HCEC 1CT (cell line): ENCODE data around the gene LRRC4.

Experiments used
- DNase-seq: peaks from one replicate; pipeline ENCODE4 v3.0.0-alpha.2; 2017

The LRRC4 gene

GRCh38 chr7:128027485-128027980, 3.7 kb downstream of the LRRC4 start:
- no peak for DNase-seq

GRCh38 chr7:128026551-128026950, 4.7 kb downstream of the LRRC4 start:
- DNase-seq = no peak

DNA sequence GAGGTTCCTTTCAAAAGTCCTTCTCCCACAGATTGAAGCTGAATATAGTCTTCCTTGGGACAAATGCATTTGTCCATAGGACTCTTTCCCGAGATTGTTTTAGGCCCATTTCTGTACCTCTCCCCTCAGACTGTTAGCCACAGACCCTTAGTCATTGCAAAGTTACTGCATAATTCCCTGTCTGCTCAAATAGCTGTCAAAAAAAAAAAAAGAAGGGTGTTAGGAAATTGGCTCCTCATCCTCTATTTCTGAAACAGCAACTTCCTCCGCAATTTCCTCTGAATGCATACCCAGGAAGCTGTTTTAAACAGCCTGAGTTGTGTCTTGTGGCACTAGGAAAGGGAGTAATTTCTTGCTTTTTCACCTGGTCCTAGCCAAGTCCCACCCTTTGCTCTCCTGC, 5.4 kb downstream of the LRRC4 start:
- DNase-seq = no peak

DNA sequence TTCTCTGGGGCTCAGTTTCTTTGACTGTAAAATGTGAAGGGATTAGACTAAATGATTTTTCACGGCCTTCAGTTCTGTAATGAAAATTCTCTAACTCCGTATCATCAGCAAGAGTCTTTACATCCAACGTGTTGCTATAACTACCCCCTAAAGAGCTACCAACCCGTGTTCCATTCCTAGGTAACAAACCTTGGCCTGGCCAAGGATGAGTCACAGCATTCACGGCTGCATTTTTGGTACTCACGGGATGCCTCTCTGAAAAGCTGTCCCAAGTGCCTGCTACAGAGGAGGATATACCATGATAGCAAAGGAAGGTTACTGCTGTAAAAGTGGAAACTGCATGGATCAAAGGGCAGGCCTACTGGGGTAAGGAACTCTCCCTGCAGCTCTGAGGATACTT, 5.9 kb downstream of the LRRC4 start:
- peak; percentile 26 for DNase-seq

- no peak for DNase-seq
These were observed 7.1 kb downstream of the LRRC4 start for GRCh38 chr7:128024151-128024550.

GRCh38 chr7:128022631-128023532, 8.4 kb downstream of the LRRC4 start:
- DNase-seq = peak; percentile 78

GRCh38 chr7:128021366-128021765, 9.9 kb downstream of the LRRC4 start:
- DNase-seq = peak; percentile 21

GRCh38 chr7:128020159-128020558, 11.1 kb downstream of the LRRC4 start:
- DNase-seq = no peak

DNA sequence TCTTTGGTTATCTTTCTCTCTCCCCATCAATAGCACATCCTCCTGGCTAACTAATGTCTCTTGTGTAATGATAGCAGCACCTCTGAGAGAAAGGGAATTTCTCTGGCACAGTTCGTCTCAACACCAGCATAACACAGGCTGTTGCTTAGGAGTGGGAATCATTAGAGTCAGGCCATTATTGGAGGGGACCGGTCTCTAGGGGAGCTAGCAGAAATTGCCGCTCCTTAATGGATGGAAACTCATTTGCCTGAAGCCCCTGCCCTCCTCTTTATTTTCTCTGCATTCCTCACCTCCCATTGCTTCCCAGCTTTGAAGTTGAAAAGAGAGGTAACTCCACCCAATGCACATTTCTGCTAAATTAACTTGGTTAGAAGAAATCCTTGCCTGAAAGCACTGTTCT, 11.9 kb downstream of the LRRC4 start:
- no peak for DNase-seq

- DNase-seq = no peak
These were observed 13.1 kb downstream of the LRRC4 start for GRCh38 chr7:128017862-128018845.

DNA sequence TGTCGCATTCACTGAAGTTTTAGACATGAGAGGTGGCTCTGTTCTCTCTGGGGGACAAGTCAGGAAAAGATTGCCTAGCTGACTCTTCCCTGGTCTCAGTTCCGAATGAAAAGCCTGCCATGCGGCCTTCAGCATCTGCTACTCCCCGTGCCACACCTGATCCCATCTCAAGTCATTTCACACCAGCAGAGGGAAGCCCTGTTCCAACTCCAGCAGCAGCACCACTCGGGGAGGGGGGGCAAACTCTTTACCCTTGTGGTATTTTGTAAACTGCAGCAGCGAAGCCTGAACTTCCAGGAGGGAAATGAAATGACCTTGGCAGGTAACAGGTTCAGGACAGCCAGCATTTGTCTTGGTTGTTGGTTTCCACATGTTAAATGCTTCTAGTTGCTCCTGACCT, 13.8 kb downstream of the LRRC4 start:
- DNase-seq = no peak

- no peak for DNase-seq
These were observed 16.4 kb downstream of the LRRC4 start for GRCh38 chr7:128014811-128015210.

- no peak for DNase-seq
These were observed 20.0 kb downstream of the LRRC4 start for GRCh38 chr7:128011131-128011661.

GRCh38 chr7:128010391-128011127, 20.7 kb downstream of the LRRC4 start:
- no peak for DNase-seq

- DNase-seq = no peak
These were observed 22.5 kb downstream of the LRRC4 start for GRCh38 chr7:128008744-128009143.

- DNase-seq = no peak
These were observed 23.1 kb downstream of the LRRC4 start for GRCh38 chr7:128008141-128008540.

- no peak for DNase-seq
These were observed 23.9 kb downstream of the LRRC4 start for GRCh38 chr7:128007303-128007680.

GRCh38 chr7:128006550-128007302, 24.5 kb downstream of the LRRC4 start:
- no peak for DNase-seq

GRCh38 chr7:128005759-128006159, 25.5 kb downstream of the LRRC4 start:
- DNase-seq = no peak

- DNase-seq = no peak
These were observed 26.1 kb downstream of the LRRC4 start for GRCh38 chr7:128005117-128005516.

- no peak for DNase-seq
These were observed 26.6 kb downstream of the LRRC4 start for GRCh38 chr7:128004623-128005022.

DNA sequence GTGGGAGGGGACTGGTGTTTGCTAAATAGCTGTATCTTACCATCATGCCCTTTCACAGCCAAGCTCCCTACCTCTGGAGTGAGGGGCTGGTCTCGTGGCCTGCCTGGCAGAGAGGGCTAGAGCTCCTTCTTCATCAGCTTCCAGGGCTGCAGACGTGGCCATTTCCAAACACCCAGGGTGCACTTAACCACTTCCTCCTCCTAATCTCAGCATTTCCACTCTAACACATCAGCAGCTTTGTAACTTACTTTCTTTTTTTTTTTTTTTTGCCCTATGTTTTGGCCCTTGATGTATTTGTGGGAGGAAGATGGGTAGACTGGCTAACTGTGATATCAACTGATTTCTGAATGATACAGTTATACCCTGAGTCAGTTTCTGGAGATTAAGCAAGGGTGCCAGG, 27.4 kb downstream of the LRRC4 start:
- DNase-seq = no peak
